GM10248 (cell line): ENCODE measurements around the gene PRPF6.

Source experiments
- CTCF ChIA-PET: fragments of 300-600 bp; sonication (Branson Sonifier 250); formaldehyde crosslinking; extraction: SDS; loops from one replicate; lab custom pipeline; 2021; ENCODE audit warnings: antibody characterized with exemption; lab: Yijun Ruan, JAX
- POLR2A ChIA-PET: fragments of 350-650 bp; sonication (Branson Sonifier 250); formaldehyde crosslinking; extraction: SDS; loops from one replicate; lab custom pipeline; 2020; ENCODE audit warnings: antibody characterized with exemption; lab: Yijun Ruan, JAX
- DNase-seq: peaks from one replicate; pipeline ENCODE4 v3.0.0; 2012; ENCODE audit errors: extremely low spot score
- CTCF ChIP-seq: IDR thresholded peaks from 2 replicates; pipeline ENCODE4 v1.5.1; 2012; ENCODE audit warnings: mild to moderate bottlenecking, low read depth; ENCODE audit errors: extremely low read depth, missing control alignments, control extremely low read depth

The PRPF6 gene

GRCh38 chr20:64037498-64038213 lies 56.7 kb downstream of the PRPF6 start:
- TF ChIP-seq CTCF: peak; percentile 11
- CTCF ChIA-PET: interaction anchor here (0.7 to 7.4 kb wide), 19 partner anchors 10 to 499 kb away, joined by 3 to 116 read pairs (median 12); partner anchors contain the start of genes PRPF6, SAMD10, SOX18 and TCEA2
- POLR2A ChIA-PET: interaction anchor here (0.5 to 2.5 kb wide), 4 partner anchors 10 to 65 kb away, joined by 3 to 8 read pairs (median 7); partner anchors contain the start of genes PRPF6 and SAMD10
- peak; percentile 63 for DNase-seq

GRCh38 chr20:64038224-64038564 lies 57.3 kb downstream of the PRPF6 start:
- no peak for DNase-seq
- CTCF ChIA-PET: interaction anchor here (0.7 to 7.4 kb wide), 24 partner anchors 9 to 499 kb away, joined by 3 to 116 read pairs (median 8); partner anchors contain the start of genes PRPF6, SAMD10, SOX18 and TCEA2
- TF ChIP-seq CTCF: peak; percentile 6
- POLR2A ChIA-PET: interaction anchor here (0.5 to 3.0 kb wide), 2 partner anchors 58 to 157 kb away, joined by 3 to 10 read pairs; partner anchors contain the start of genes PRPF6 and SAMD10

GRCh38 chr20:64038565-64039292 lies 57.8 kb downstream of the PRPF6 start:
- TF ChIP-seq CTCF: peak; percentile 82
- peak; percentile 87 for DNase-seq
- CTCF ChIA-PET: interaction anchor here (0.7 to 7.4 kb wide), 31 partner anchors 9 to 500 kb away, joined by 3 to 116 read pairs (median 5); partner anchors contain the start of genes PRPF6, SAMD10, SOX18 and TCEA2
- POLR2A ChIA-PET: interaction anchor here (0.5 to 3.0 kb wide), 3 partner anchors 59 to 157 kb away, joined by 3 to 10 read pairs (median 6); partner anchors contain the start of genes PRPF6 and SAMD10

- TF ChIP-seq CTCF: no peak
- DNase-seq: no peak
- POLR2A ChIA-PET: interaction anchor here (2.0 to 3.0 kb wide), 2 partner anchors 59 to 81 kb away, joined by 6 to 10 read pairs; partner anchors contain the start of genes PRPF6 and SAMD10
- CTCF ChIA-PET: interaction anchor here (0.7 to 7.4 kb wide), 24 partner anchors 8 to 478 kb away, joined by 3 to 116 read pairs (median 8); partner anchors contain the start of genes LKAAEAR1, PRPF6, SAMD10 and SOX18
Observed at GRCh38 chr20:64039293-64040160, 58.6 kb downstream of the PRPF6 start.

GRCh38 chr20:64040231-64041039 lies 59.5 kb downstream of the PRPF6 start:
- POLR2A ChIA-PET: interaction anchor here (2.0 to 3.0 kb wide), 2 partner anchors 60 to 81 kb away, joined by 6 to 10 read pairs; partner anchors contain the start of genes PRPF6 and SAMD10

More at GRCh38 chr20:64040231-64041039, 59.5 kb downstream of the PRPF6 start:
- CTCF ChIA-PET: interaction anchor here (0.8 to 7.4 kb wide), 17 partner anchors 12 to 81 kb away, joined by 3 to 116 read pairs (median 13); partner anchors contain the start of genes LKAAEAR1, PRPF6, SAMD10 and SOX18
- DNase-seq: no peak
- no peak for TF ChIP-seq CTCF
